ENCODE results near the gene COL4A5. TPM values are rescaled to one million over a fixed set of nuclear protein-coding genes. Genes with fewer than 3 reads are reported as not detected.

The COL4A5 gene
- total RNA-seq, 3 donors from 2014 or later (not counting 1 experiment from before 2014, with no cell fraction given): not detected

DNA sequence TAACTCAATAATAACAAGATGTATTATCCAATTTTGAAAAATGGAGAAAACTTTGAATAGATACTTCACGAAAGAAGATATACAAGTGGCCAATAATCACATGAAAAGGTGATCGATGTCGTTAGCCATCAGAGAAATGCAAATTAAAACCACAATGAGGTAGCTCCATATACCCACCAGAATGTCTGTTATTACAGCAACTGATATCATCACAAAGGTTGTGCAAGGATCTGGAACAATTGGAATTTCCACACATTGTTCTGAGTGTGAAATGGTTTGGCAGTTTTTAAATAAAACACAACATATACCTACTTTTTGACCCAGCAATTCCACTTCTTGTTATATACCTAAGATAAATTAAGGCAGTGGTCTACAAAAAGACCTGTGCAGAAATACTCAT is 225.1 kb downstream of the COL4A5 start:
- peaks cover 3 to 4% of the 10 kb centered on the region in 2 donors for H3K9me3 Mint-ChIP-seq
- H3K27me3 ChIP-seq (ENCODE audit: control insufficient read depth, insufficient read depth, low read length): no peaks in the 10 kb centered on the region
- no peak overlapping the region for H3K4me3 ChIP-seq (ENCODE audit: low read length)
- no peaks in the 10 kb centered on the region for H3K36me3 ChIP-seq (ENCODE audit: control insufficient read depth, insufficient read depth, low read length)
- WGBS (ENCODE audit: insufficient coverage): no CpG with 5 or more reads among the region's 3 CpGs
- intact Hi-C loops (cut with micrococcal nuclease): no loop called here
- no peaks in the 10 kb centered on the region for H3K4me1 ChIP-seq (ENCODE audit: control insufficient read depth, insufficient read depth, low read length)
- peaks cover 0 to 10% of the 10 kb centered on the region in 2 donors for H3K27me3 Mint-ChIP-seq (ENCODE audit: low read depth in 2 of 2)
- H3K36me3 Mint-ChIP-seq: no peaks in the 10 kb centered on the region
- ATAC-seq: no peak
- H3K27ac Mint-ChIP-seq: no peak overlapping the region
- H3K9me3 ChIP-seq (ENCODE audit: control insufficient read depth, insufficient read depth, low read length): no peaks in the 10 kb centered on the region
- H3K4me3 Mint-ChIP-seq: no peak overlapping the region
- no peak overlapping the region for H3K27ac ChIP-seq (ENCODE audit: low read length)
- no peak for DNase-seq
- TF ChIP-seq, protein P1, sequence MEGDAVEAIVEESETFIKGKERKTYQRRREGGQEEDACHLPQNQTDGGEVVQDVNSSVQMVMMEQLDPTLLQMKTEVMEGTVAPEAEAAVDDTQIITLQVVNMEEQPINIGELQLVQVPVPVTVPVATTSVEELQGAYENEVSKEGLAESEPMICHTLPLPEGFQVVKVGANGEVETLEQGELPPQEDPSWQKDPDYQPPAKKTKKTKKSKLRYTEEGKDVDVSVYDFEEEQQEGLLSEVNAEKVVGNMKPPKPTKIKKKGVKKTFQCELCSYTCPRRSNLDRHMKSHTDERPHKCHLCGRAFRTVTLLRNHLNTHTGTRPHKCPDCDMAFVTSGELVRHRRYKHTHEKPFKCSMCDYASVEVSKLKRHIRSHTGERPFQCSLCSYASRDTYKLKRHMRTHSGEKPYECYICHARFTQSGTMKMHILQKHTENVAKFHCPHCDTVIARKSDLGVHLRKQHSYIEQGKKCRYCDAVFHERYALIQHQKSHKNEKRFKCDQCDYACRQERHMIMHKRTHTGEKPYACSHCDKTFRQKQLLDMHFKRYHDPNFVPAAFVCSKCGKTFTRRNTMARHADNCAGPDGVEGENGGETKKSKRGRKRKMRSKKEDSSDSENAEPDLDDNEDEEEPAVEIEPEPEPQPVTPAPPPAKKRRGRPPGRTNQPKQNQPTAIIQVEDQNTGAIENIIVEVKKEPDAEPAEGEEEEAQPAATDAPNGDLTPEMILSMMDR (IDR thresholded peaks at IDR 0.05): no peak
- H3K4me1 Mint-ChIP-seq: no peaks in the 10 kb centered on the region

DNA sequence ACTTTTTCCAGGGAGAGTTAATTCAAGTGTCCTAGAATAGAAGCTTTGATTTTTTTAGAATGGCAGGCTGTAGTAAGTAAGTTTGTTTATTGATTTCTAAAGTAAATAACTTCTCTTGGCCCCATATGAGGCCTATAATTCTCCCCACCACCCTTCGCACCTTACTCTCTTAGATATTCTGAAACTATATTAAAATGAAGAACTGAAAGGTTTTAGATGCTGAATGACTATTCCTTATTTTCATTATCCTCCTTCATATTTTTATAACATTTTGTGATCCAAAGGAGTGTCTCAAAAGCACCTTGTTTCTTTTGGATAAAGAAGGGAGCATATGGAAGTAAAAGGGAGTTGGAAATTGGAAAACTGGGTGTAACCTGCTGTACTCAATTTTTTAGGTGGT is 226.5 kb downstream of the COL4A5 start:
- Histone ChIP-seq H3K27ac (ENCODE audit: low read length) (no peak overlapping the region), H3K4me1 (ENCODE audit: control insufficient read depth, insufficient read depth, low read length) (no peaks in the 10 kb centered on the region), H3K36me3 (ENCODE audit: control insufficient read depth, insufficient read depth, low read length) (no peaks in the 10 kb centered on the region), H3K27me3 (ENCODE audit: control insufficient read depth, insufficient read depth, low read length) (no peaks in the 10 kb centered on the region), H3K4me3 (ENCODE audit: low read length) (no peak overlapping the region), H3K9me3 (ENCODE audit: control insufficient read depth, insufficient read depth, low read length) (no peaks in the 10 kb centered on the region)
- Mint-ChIP-seq H3K4me3 (no peak overlapping the region), H3K36me3 (no peaks in the 10 kb centered on the region), H3K27me3 (ENCODE audit: low read depth in 2 of 2) (no peaks in the 10 kb centered on the region), H3K4me1 (no peaks in the 10 kb centered on the region), H3K9me3 (peaks cover 0 to 2% of the 10 kb centered on the region in 2 donors), H3K27ac (no peak overlapping the region)
- ATAC-seq (no peak), DNase-seq (no peak)
- TF ChIP-seq, protein P1 (IDR thresholded peaks at IDR 0.05): no peak
- no CpG with 5 or more reads among the region's 1 CpG for WGBS (ENCODE audit: insufficient coverage)
- intact Hi-C loops (cut with micrococcal nuclease): no loop called here

DNA sequence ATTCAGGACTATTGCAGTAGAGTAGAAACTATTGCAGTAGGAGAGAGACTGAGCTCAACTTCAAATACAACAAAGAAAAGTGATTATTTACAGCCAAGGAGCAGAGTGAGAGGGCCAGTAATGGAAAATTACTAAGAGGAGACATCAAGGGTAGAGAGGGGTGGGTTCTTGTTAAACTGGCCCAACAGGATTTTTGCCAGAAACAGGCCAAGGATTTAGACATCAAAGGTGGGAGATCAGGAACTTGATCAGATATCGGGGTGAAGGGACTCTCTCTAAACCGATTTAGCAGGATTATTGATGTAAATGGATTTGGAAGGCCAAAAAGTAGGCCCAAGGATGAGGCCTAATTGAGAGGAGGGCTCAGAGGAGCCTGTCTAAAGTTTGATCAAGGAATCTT is 231.9 kb downstream of the COL4A5 start:
- intact Hi-C loops (cut with micrococcal nuclease): no loop called here
- Histone ChIP-seq H3K27ac (ENCODE audit: low read length) (no peak overlapping the region), H3K27me3 (ENCODE audit: control insufficient read depth, insufficient read depth, low read length) (no peaks in the 10 kb centered on the region), H3K4me3 (ENCODE audit: low read length) (no peak overlapping the region), H3K9me3 (ENCODE audit: control insufficient read depth, insufficient read depth, low read length) (no peaks in the 10 kb centered on the region), H3K36me3 (ENCODE audit: control insufficient read depth, insufficient read depth, low read length) (no peaks in the 10 kb centered on the region), H3K4me1 (ENCODE audit: control insufficient read depth, insufficient read depth, low read length) (no peaks in the 10 kb centered on the region)
- TF ChIP-seq, protein P1 (IDR thresholded peaks at IDR 0.05): no peak
- Mint-ChIP-seq H3K9me3 (peaks cover 3% of the 10 kb centered on the region in 2 donors), H3K36me3 (no peaks in the 10 kb centered on the region), H3K4me3 (no peak overlapping the region), H3K4me1 (no peaks in the 10 kb centered on the region), H3K27ac (no peak overlapping the region), H3K27me3 (ENCODE audit: low read depth in 2 of 2) (no peaks in the 10 kb centered on the region)
- 83% methylated on average over 2 of the region's 2 CpGs for WGBS (ENCODE audit: insufficient coverage)
- ATAC-seq: no peak
- DNase-seq: no peak

DNA sequence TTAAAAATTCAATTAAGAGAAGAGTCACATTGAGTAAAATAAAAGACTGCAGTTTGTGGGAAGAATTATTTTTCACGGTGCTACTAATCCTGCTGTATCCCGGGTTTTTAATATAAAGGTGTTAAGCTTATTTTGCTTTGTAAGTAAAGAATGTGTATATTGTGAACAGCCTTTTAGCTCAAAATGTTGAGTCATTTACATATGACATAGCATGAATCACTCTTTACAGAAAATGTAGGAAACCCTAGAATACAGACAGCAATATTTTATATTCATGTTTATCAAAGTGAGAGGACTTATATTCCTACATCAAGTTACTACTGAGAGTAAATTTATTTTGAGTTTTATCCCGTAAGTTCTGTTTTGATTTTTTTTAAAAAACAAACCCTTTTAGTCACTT is 257.1 kb downstream of the COL4A5 start:
- TF ChIP-seq, protein P1 (IDR thresholded peaks at IDR 0.05): no peak
- Histone ChIP-seq H3K4me1 (ENCODE audit: control insufficient read depth, insufficient read depth, low read length) (no peaks in the 10 kb centered on the region), H3K9me3 (ENCODE audit: control insufficient read depth, insufficient read depth, low read length) (no peaks in the 10 kb centered on the region), H3K27ac (ENCODE audit: low read length) (no peak overlapping the region), H3K36me3 (ENCODE audit: control insufficient read depth, insufficient read depth, low read length) (no peaks in the 10 kb centered on the region), H3K4me3 (ENCODE audit: low read length) (no peak overlapping the region), H3K27me3 (ENCODE audit: control insufficient read depth, insufficient read depth, low read length) (no peaks in the 10 kb centered on the region)
- H3K27me3 Mint-ChIP-seq (ENCODE audit: low read depth in 2 of 2): no peaks in the 10 kb centered on the region
- DNase-seq (no peak), ATAC-seq (no peak)
- intact Hi-C loops (cut with micrococcal nuclease): no loop called here
- no peak overlapping the region for H3K27ac Mint-ChIP-seq
- WGBS (ENCODE audit: insufficient coverage): no CpG with 5 or more reads among the region's 3 CpGs
- H3K36me3 Mint-ChIP-seq: no peaks in the 10 kb centered on the region
- H3K4me3 Mint-ChIP-seq: no peak overlapping the region
- H3K9me3 Mint-ChIP-seq: no peaks in the 10 kb centered on the region
- H3K4me1 Mint-ChIP-seq: no peaks in the 10 kb centered on the region

Measured in natural killer cell (primary cell).